Measurements from ENCODE around the gene BHLHA15. TPM values are rescaled to one million over a fixed set of nuclear protein-coding genes. Genes with fewer than 3 reads are reported as not detected.

BHLHA15 gene
- total and polyA plus RNA-seq, 9 of the 15 experiments (the other 6 are each of a cell fraction or from before 2014, with no cell fraction given) = 0.22 to 2.0 (median 1.1) TPM; not detected in 4

- H3K9ac ChIP-seq (ENCODE audit: insufficient read depth in 1 of 2, low read depth in 2 of 2, low read length in 2 of 2) = peak overlapping the region in 1 of 2 experiments; percentile 43; a peak in 1 of 4 replicates
- DNase-seq (ENCODE audit: extremely low read depth in 1 of 4, low spot score in 3 of 4) (peak in 2 of 4 experiments; percentile 14 to 17), FAIRE-seq (no peak), ATAC-seq (no peak)
- BruUV-seq (replicated peaks) = no TSS peak
- intact Hi-C loops (cut with micrococcal nuclease) (no loop called here), in situ Hi-C loops (cut with MboI) (no loop called here)
- no peak for TF ChIP-seq CBFA2T2 (conservative IDR thresholded peaks at IDR 0.05)
- no peak for TF ChIP-seq IRF9 (tag; IDR thresholded peaks at IDR 0.05)
- TF ChIP-seq ZNF740 (CRISPR knock-in tag; IDR thresholded peaks at IDR 0.05) = no peak
- no peak for TF ChIP-seq ZNF740 (tag; IDR thresholded peaks at IDR 0.05)
- TF ChIP-seq CEBPB (tag; IDR thresholded peaks at IDR 0.05) = peak; percentile 67; the same call in 1 of the 2 replicates
- TF ChIP-seq IRF2 (CRISPR knock-in tag; IDR thresholded peaks at IDR 0.05) = no peak
- no peak for TF ChIP-seq ZBTB17 (CRISPR knock-in tag; IDR thresholded peaks at IDR 0.05)
- TF ChIP-seq, protein P1, sequence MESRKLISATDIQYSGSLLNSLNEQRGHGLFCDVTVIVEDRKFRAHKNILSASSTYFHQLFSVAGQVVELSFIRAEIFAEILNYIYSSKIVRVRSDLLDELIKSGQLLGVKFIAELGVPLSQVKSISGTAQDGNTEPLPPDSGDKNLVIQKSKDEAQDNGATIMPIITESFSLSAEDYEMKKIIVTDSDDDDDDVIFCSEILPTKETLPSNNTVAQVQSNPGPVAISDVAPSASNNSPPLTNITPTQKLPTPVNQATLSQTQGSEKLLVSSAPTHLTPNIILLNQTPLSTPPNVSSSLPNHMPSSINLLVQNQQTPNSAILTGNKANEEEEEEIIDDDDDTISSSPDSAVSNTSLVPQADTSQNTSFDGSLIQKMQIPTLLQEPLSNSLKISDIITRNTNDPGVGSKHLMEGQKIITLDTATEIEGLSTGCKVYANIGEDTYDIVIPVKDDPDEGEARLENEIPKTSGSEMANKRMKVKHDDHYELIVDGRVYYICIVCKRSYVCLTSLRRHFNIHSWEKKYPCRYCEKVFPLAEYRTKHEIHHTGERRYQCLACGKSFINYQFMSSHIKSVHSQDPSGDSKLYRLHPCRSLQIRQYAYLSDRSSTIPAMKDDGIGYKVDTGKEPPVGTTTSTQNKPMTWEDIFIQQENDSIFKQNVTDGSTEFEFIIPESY (CRISPR knock-in tag; IDR thresholded peaks at IDR 0.05) = peak; percentile 67
- H3K27me3 ChIP-seq (ENCODE audit: control insufficient read depth in 2 of 2, insufficient read depth in 2 of 2, low read length in 2 of 2) = peaks cover 4 to 57% of the 10 kb centered on the region in 2 experiments
- no peaks in the 10 kb centered on the region for H3K36me3 ChIP-seq (ENCODE audit: control insufficient read depth, insufficient read depth, low read length)
- no peak overlapping the region for H2AFZ ChIP-seq (ENCODE audit: low read depth, low read length)
- H4K20me1 ChIP-seq (replicated peaks; ENCODE audit: control insufficient read depth, insufficient read depth, low read length) = no peaks in the 10 kb centered on the region; the same call in 1 of the 2 replicates
- ChIA-PET CTCF (ENCODE audit: low intra/inter-chr PET ratio) (no interaction called here), POLR2A (interaction anchor here (1.3 kb wide), 1 partner anchor 25 kb away, joined by 5 read pairs; no protein-coding TSS in a partner anchor)
- H3K9me1 ChIP-seq (ENCODE audit: control insufficient read depth, insufficient read depth, low read length) = no peaks in the 10 kb centered on the region
- no peak overlapping the region for H3K4me2 ChIP-seq (ENCODE audit: insufficient read depth, low read length)
- H3K27ac ChIP-seq (ENCODE audit: extremely low read depth, low read depth, low read length) = no peak overlapping the region
- no peak overlapping the region for H3K4me3 ChIP-seq
- H3K79me2 ChIP-seq (ENCODE audit: control insufficient read depth, insufficient read depth, low read length) = no peaks in the 10 kb centered on the region
- H3K9me3 ChIP-seq (replicated peaks; ENCODE audit: control insufficient read depth, insufficient read depth, low read depth, low read length) = no peaks in the 10 kb centered on the region
- WGBS (ENCODE audit: insufficient coverage, low coverage, missing lambda C conversion rate) = 38% methylated on average over 14 of the region's 18 CpGs
- peaks cover 0 to 49% of the 10 kb centered on the region in 2 experiments; a peak in 1 of 5 replicates for H3K4me1 ChIP-seq (replicated peaks in 1 of 2; ENCODE audit: control insufficient read depth in 2 of 2, insufficient read depth in 2 of 2, low read length in 2 of 2)
Measured at GRCh38 chr7:98227939-98228338, 16.7 kb downstream of the BHLHA15 start.

Data from K562 (cell line).